Omental fat pad (tissue), 4 donors: ENCODE results near the gene ATP2A3. TPM values are rescaled to one million over a fixed set of nuclear protein-coding genes. Genes with fewer than 3 reads are reported as not detected.

Source experiments
- ATAC-seq: fragments of 150-250 bp; one replicate; pipeline ENCODE4 v1.9.1; 2016; ENCODE audit warnings: mild to moderate bottlenecking, moderate library complexity; ENCODE audit not compliant: low FRiP score
- DNase-seq: peaks from one replicate; pipeline ENCODE4 v3.0.0-alpha.2; 2019; ENCODE audit warnings: low spot score
- CTCF ChIP-seq, 3 donors: fragments of 450-650 bp; IDR thresholded peaks; one replicate each; pipeline ENCODE4 v1.5.1; 2016 to 2017; ENCODE audit warnings: antibody characterized with exemption in 3 of 3, mild to moderate bottlenecking in 3 of 3, moderate library complexity in 2 of 3
- total RNA-seq, 4 donors: library from RNA; depleted of rRNA; stranded (reverse); fragments of >200 nt; gene quantifications; one replicate each; pipeline ENCODE4 v1.1.0, GENCODE V29; 2016

Gene ATP2A3
- total RNA-seq, 4 donors from 2014 or later: 2.9 to 12.3 (median 5.5) TPM

DNA sequence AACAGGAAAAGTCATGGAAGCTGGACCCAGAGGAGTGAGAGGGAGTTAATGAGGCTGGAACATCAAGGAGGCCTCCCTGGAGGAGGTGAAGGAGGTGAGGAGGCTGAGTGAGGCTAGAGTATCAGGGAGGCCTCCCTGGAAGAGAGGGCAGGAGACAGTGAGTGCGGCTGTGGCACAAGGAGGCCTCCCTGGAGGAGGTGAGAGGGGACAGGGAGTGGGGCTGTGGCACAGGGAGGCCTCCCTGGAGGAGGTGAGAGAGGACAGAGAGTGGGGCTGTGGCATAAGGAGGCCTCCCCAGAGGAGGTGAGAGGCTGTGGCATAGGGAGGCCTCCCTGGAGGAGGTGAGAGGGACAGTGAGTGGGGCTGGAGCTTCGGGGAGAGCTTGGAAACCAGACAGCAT is 76.8 kb downstream of the ATP2A3 start:
- ATAC-seq (no peak), DNase-seq (no peak)
- TF ChIP-seq CTCF (IDR thresholded peaks at IDR 0.05): no peak

DNA sequence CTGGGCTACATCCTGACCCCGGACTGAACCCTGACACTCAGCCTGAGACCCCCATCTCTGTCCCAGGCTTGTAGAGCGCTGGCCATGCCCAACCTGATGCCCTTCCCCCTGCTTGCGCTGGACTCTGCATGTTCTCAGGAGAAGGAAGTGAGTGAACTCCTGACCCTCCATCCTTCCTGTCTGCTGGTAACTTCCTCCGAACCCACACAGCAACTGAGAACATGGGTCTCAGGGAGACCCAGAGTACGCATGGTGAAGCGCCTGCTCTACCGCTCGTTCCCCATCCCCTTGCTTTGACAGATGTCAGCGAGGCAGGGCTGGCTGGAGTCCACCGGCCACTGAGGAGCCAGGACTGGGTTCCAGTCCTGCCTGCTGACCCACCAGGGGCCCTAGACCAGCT is 77.5 kb downstream of the ATP2A3 start:
- TF ChIP-seq CTCF (IDR thresholded peaks at IDR 0.05): no peak
- no peak for ATAC-seq
- no peak for DNase-seq

DNA sequence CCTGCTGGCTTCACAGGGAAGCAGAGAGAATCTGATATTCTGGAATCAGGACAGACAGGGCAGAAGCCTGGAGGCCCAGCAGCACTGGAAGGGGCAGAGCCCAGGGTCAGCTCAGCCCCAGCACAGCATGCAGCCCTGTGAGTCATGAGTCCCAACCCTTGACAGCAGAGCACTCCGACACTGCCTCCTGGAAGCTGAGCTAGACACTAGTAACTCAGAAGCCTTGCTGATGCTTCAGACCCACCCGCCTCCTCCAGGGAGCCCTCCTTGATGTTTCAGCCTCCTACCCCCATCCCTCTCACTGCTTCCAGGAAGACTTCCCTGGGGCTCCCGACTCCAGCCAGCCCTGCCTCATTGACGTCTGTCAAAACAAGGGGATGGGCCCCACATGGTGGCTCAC is 78.3 kb downstream of the ATP2A3 start:
- DNase-seq: no peak
- no peak for TF ChIP-seq CTCF (IDR thresholded peaks at IDR 0.05)
- no peak for ATAC-seq

DNA sequence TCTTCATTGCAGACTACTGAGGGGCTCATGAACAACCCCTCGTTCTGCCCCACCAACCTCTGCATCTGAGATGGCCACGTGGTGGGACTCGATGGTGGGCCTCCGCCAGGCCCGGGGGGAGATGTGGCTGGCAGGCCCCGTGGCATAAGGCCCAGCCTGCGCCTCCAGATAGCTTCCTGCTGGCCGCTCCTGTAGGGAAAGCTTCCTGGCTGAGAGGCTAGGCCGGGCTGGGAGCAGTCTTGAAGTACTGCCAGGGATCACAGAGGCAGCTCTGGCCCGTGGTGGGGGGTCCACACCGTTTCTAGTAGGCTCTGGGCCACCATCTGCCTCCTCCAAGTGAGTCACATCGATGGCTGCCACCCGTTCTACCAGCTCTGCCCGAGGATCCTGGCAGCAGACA is 79.0 kb downstream of the ATP2A3 start:
- DNase-seq (no peak), ATAC-seq (no peak)
- TF ChIP-seq CTCF (IDR thresholded peaks at IDR 0.05): no peak

GRCh38 chr17:3884188-3884587 is 80.0 kb downstream of the ATP2A3 start:
- no peak for TF ChIP-seq CTCF (IDR thresholded peaks at IDR 0.05)
- DNase-seq: no peak
- ATAC-seq: no peak

DNA sequence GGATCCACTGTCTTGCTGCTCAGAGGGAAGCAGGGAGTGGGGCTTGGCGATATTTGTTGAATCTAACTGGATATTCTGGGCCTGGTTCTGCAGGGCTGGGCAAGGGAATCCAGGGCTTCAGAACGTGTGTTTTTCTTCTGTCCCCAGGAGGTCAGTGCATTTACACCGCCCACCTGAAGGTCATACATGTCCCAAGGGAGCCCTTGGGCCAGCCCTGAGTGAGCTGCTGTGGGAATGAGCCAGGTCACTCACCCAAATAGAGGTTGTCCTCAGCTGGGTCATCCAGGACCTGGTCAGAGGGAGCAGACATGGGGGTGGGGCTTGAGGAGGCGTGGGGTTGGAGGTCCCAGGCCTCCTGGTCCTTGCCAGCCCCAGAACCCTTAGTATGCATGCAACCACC is 82.0 kb downstream of the ATP2A3 start:
- no peak for TF ChIP-seq CTCF (IDR thresholded peaks at IDR 0.05)
- DNase-seq: no peak
- no peak for ATAC-seq

DNA sequence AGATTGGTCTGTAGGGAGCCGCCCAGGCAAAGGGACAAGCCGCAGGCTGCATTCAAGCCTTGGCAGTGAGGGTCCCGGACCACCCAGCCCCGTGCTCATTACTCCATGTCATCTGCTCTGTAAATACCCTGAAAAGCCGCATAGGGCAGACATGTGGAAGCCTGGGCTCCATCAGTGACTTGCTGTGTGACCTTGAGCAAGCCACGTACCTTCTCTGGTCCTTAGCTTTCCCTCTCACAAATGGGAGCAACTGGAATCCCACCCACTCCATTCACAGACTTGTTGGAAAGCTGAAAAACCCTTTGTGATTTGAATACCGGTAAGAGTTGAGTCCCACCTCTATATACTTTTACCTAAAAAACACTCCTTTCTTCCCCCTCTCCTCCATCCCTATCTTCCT is 83.3 kb downstream of the ATP2A3 start:
- TF ChIP-seq CTCF (IDR thresholded peaks at IDR 0.05): no peak
- ATAC-seq: no peak
- DNase-seq: no peak
